PC-9 (cell line): ENCODE measurements around the gene ADGRB3. TPM values are rescaled to one million over a fixed set of nuclear protein-coding genes. Genes with fewer than 3 reads are reported as not detected.

ENCODE experiments used
- BruUV-seq: library from RNA; stranded (reverse); fragments of 400-500 nt; replicated peaks from 2 replicates; lab custom pipeline; 2021; lab: Mats Ljungman, UMichigan
- CTCF ChIA-PET: fragments of 300-600 bp; sonication (Branson Sonifier 250); formaldehyde crosslinking; loops from one replicate; lab custom pipeline; 2022; ENCODE audit warnings: antibody characterized with exemption; lab: Charles Lee
- POLR2A ChIA-PET: fragments of 300-600 bp; sonication (Branson Sonifier 250); formaldehyde crosslinking; loops from one replicate; lab custom pipeline; 2022; ENCODE audit warnings: antibody characterized with exemption; ENCODE audit not compliant: unreplicated experiment; lab: Charles Lee
- DNase-seq, 2 experiments: peaks; one replicate each; pipeline versions ENCODE4 v3.0.0 to v3.0.0-alpha.2; 2015 to 2022; ENCODE audit warnings: mixed read lengths in 1 of 2
- H2AFZ ChIP-seq: fragments of 200-600 bp; sonication (generic); 2 replicates; pipeline ENCODE4 v1.8.1; 2017; ENCODE audit warnings: antibody characterized with exemption
- H3F3A ChIP-seq: fragments of 200-600 bp; sonication (generic); 2 replicates; pipeline ENCODE4 v1.8.1; 2017; ENCODE audit warnings: antibody characterized with exemption, mild to moderate bottlenecking, low read depth; ENCODE audit not compliant: insufficient read depth
- H3K27ac ChIP-seq: fragments of 200-600 bp; sonication (generic); 2 replicates; pipeline ENCODE4 v1.6.1; 2016; ENCODE audit warnings: mixed run types
- H3K27me3 ChIP-seq: fragments of 200-600 bp; sonication (generic); 2 replicates; pipeline ENCODE4 v1.6.1; 2016; ENCODE audit warnings: low read depth, mixed run types; ENCODE audit not compliant: insufficient read depth
- H3K36me3 ChIP-seq: fragments of 200-600 bp; sonication (generic); 2 replicates; pipeline ENCODE4 v1.6.1; 2016; ENCODE audit warnings: low read depth, mixed run types
- H3K4me1 ChIP-seq: fragments of 200-600 bp; sonication (generic); replicated peaks from 2 replicates; pipeline ENCODE4 v1.6.1; 2016; ENCODE audit warnings: mixed run types; ENCODE audit not compliant: insufficient read depth
- H3K4me2 ChIP-seq: fragments of 200-600 bp; sonication (generic); 2 replicates; pipeline ENCODE4 v1.6.1; 2017; ENCODE audit warnings: mixed run types
- H3K4me3 ChIP-seq: fragments of 200-600 bp; sonication (generic); 2 replicates; pipeline ENCODE4 v1.6.1; 2016; ENCODE audit warnings: mixed run types
- H3K79me2 ChIP-seq: fragments of 200-600 bp; sonication (generic); 2 replicates; pipeline ENCODE4 v1.6.1; 2017; ENCODE audit warnings: low read depth, mixed run types
- H3K9me2 ChIP-seq: fragments of 200-600 bp; sonication (generic); 2 replicates; pipeline ENCODE4 v1.8.1; 2017; ENCODE audit warnings: mild to moderate bottlenecking; ENCODE audit not compliant: insufficient read depth
- H3K9me3 ChIP-seq: fragments of 200-600 bp; sonication (generic); 2 replicates; pipeline ENCODE4 v1.8.1; 2016; ENCODE audit warnings: low read depth; ENCODE audit not compliant: insufficient read depth
- H4K20me1 ChIP-seq: fragments of 200-600 bp; sonication (generic); 2 replicates; pipeline ENCODE4 v1.8.1; 2017; ENCODE audit not compliant: insufficient read depth
- EZH2 ChIP-seq: fragments of 200-600 bp; sonication (generic); IDR thresholded peaks from 2 replicates; pipeline ENCODE4 v1.8.0; 2017; ENCODE audit warnings: antibody characterized with exemption, low read depth
- intact Hi-C: fragments of 100-400 bp; cut with micrococcal nuclease; formaldehyde crosslinking; loops from one replicate; pipeline ENCODE4 v1.10.0; 2022; ENCODE audit not compliant: unreplicated experiment
- total RNA-seq: library from RNA; stranded (reverse); gene quantifications from 2 replicates; pipeline ENCODE4 v1.2.3, GENCODE V29; 2021
- TF ChIP-seq, protein P1 (sequence below): fragments of 200-600 bp; sonication (generic); conservative IDR thresholded peaks from 2 replicates; pipeline ENCODE4 v1.6.1; 2017; ENCODE audit warnings: mixed run types, antibody characterized with exemption, mild to moderate bottlenecking, moderate library complexity

ADGRB3 gene
- total RNA-seq, 1 experiment from 2014 or later, result not detected

DNA sequence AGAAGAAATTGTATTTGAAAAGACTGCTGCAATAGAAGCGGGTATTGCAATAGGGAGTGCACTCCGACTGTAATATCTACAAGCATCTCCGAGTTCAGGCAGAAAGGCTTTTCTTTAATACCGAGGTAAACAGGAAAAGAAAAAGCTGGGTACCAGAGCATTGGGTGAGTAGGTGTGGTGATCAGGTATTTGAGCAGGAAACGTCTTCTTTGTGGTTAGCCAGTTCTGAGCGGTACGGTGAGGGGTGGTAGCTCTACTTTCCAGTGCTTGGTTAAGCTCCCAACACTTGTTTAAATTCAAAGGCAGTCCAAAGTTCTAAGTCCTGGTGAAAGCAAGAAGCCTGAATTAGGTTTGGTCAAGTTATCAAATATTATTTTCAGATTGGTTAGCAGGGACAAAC lies 757.7 kb downstream of the ADGRB3 start:
- TF ChIP-seq, protein P1, sequence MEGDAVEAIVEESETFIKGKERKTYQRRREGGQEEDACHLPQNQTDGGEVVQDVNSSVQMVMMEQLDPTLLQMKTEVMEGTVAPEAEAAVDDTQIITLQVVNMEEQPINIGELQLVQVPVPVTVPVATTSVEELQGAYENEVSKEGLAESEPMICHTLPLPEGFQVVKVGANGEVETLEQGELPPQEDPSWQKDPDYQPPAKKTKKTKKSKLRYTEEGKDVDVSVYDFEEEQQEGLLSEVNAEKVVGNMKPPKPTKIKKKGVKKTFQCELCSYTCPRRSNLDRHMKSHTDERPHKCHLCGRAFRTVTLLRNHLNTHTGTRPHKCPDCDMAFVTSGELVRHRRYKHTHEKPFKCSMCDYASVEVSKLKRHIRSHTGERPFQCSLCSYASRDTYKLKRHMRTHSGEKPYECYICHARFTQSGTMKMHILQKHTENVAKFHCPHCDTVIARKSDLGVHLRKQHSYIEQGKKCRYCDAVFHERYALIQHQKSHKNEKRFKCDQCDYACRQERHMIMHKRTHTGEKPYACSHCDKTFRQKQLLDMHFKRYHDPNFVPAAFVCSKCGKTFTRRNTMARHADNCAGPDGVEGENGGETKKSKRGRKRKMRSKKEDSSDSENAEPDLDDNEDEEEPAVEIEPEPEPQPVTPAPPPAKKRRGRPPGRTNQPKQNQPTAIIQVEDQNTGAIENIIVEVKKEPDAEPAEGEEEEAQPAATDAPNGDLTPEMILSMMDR, result no peak
- no peak for TF ChIP-seq EZH2
- intact Hi-C loops, result no loop called here
- POLR2A ChIA-PET, result no interaction called here

DNA sequence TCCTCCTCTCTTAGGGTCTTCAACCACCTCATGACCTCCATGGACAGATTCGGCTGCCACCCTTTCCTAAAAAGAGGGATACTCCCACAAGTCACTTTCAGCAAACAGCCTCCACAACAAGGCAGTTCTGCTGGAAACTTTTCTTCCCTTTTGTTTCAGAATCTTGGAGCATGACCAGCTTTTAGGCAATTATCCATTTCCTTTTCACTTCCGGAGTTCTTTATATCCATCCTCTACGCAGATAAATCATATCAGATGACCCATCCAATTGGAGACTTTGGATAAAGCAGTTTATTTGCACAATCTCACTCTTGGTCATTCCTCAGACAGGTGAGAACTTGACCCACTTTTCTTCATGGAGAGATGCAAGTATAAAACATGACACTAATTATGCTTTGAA lies 763.2 kb downstream of the ADGRB3 start:
- intact Hi-C loops, result no loop called here
- no peaks in the 10 kb centered on the region for H4K20me1 ChIP-seq
- no peak overlapping the region for H3K4me3 ChIP-seq
- no peak overlapping the region for H3K4me2 ChIP-seq
- no peaks in the 10 kb centered on the region for H3K4me1 ChIP-seq
- CTCF ChIA-PET, result no interaction called here
- no peak for TF ChIP-seq EZH2
- TF ChIP-seq, protein P1, result no peak
- POLR2A ChIA-PET, result no interaction called here
- H2AFZ ChIP-seq, result no peak overlapping the region
- no peaks in the 10 kb centered on the region for H3F3A ChIP-seq
- DNase-seq, result no peak
- no peaks in the 10 kb centered on the region for H3K9me2 ChIP-seq
- H3K27me3 ChIP-seq, result no peaks in the 10 kb centered on the region
- no peak overlapping the region for H3K27ac ChIP-seq
- no peaks in the 10 kb centered on the region for H3K79me2 ChIP-seq
- no peaks in the 10 kb centered on the region for H3K9me3 ChIP-seq
- no peaks in the 10 kb centered on the region for H3K36me3 ChIP-seq
- BruUV-seq, result no TSS peak

More for the DNA sequence above, 757.7 kb downstream of the ADGRB3 start:
- no peaks in the 10 kb centered on the region for H3K79me2 ChIP-seq
- no peaks in the 10 kb centered on the region for H3K36me3 ChIP-seq
- H3K27ac ChIP-seq, result no peak overlapping the region
- H3K4me3 ChIP-seq, result no peak overlapping the region
- H3K9me2 ChIP-seq, result no peaks in the 10 kb centered on the region
- H4K20me1 ChIP-seq, result no peaks in the 10 kb centered on the region
- H2AFZ ChIP-seq, result no peak overlapping the region
- no peaks in the 10 kb centered on the region for H3K9me3 ChIP-seq
- 0 out of 2 replicates have a peak, but pooled peaks cover 5% of the 10 kb centered on the region for H3K27me3 ChIP-seq
- no TSS peak for BruUV-seq
- CTCF ChIA-PET, result no interaction called here
- no peaks in the 10 kb centered on the region for H3F3A ChIP-seq
- DNase-seq, result no peak
- H3K4me1 ChIP-seq, result no peaks in the 10 kb centered on the region
- H3K4me2 ChIP-seq, result no peak overlapping the region

GRCh38 chr6:69398729-69399128 lies 763.6 kb downstream of the ADGRB3 start:
- no peaks in the 10 kb centered on the region for H3K79me2 ChIP-seq
- H2AFZ ChIP-seq, result no peak overlapping the region
- no peaks in the 10 kb centered on the region for H3K9me2 ChIP-seq
- ChIA-PET POLR2A (no interaction called here), CTCF (no interaction called here)
- no peaks in the 10 kb centered on the region for H3F3A ChIP-seq
- no TSS peak for BruUV-seq
- H3K36me3 ChIP-seq, result no peaks in the 10 kb centered on the region
- H4K20me1 ChIP-seq, result no peaks in the 10 kb centered on the region
- no peaks in the 10 kb centered on the region for H3K9me3 ChIP-seq
- H3K4me2 ChIP-seq, result no peak overlapping the region
- no peak for DNase-seq
- no peak overlapping the region for H3K4me3 ChIP-seq
- intact Hi-C loops, result no loop called here
- TF ChIP-seq EZH2, result no peak
- TF ChIP-seq, protein P1, result no peak
- H3K4me1 ChIP-seq, result no peaks in the 10 kb centered on the region
- H3K27me3 ChIP-seq, result no peaks in the 10 kb centered on the region
- H3K27ac ChIP-seq, result no peak overlapping the region
